Liver (tissue), 3 donors: ENCODE data around the gene PCDH12.
A peak's percentile ranks its signal among the peaks of the same experiment; 100 is the strongest.

ENCODE experiments used
- EGR1 ChIP-seq, 2 donors: IDR thresholded peaks; 2 replicates each; pipeline ENCODE4 v1.6.1; 2016 to 2018; ENCODE audit warnings: antibody characterized with exemption in 2 of 2, low read depth in 2 of 2
- GABPA ChIP-seq, 2 donors: IDR thresholded peaks in 1 of 2; conservative IDR thresholded peaks in 1 of 2; 2 replicates each; pipeline ENCODE4 v1.6.1; 2016; ENCODE audit warnings: antibody characterized with exemption in 2 of 2, mild to moderate bottlenecking in 1 of 2, moderate library complexity in 1 of 2
- JUND ChIP-seq, 2 donors: IDR thresholded peaks; 2 replicates each; pipeline ENCODE4 v1.6.1; 2016; ENCODE audit warnings: antibody characterized with exemption in 2 of 2
- RAD21 ChIP-seq, 2 donors: IDR thresholded peaks; 2 replicates each; pipeline ENCODE4 v1.6.1; 2016; ENCODE audit warnings: antibody characterized with exemption in 2 of 2, mild to moderate bottlenecking in 2 of 2
- RXRA ChIP-seq, 2 donors: IDR thresholded peaks; 2 replicates each; pipeline ENCODE4 v1.6.1; 2017 to 2018; ENCODE audit warnings: antibody characterized with exemption in 2 of 2, mild to moderate bottlenecking in 1 of 2
- SP1 ChIP-seq: IDR thresholded peaks from 2 replicates; pipeline ENCODE4 v1.6.1; 2018; ENCODE audit warnings: antibody characterized with exemption, mild to moderate bottlenecking
- TAF1 ChIP-seq: conservative IDR thresholded peaks from 2 replicates; pipeline ENCODE4 v1.6.1; 2016; ENCODE audit warnings: antibody characterized with exemption, mild to moderate bottlenecking
- YY1 ChIP-seq: IDR thresholded peaks from 2 replicates; pipeline ENCODE4 v1.6.1; 2016; ENCODE audit warnings: antibody characterized with exemption, mild to moderate bottlenecking
- TF ChIP-seq, protein P1 (sequence below): fragments of 150-350 bp; IDR thresholded peaks from 2 replicates; pipeline ENCODE4 v1.5.1; 2017; ENCODE audit warnings: improper control_type of control experiment, low read depth, low read length; ENCODE audit not compliant: missing input control
- TF ChIP-seq, protein P2 (sequence below): IDR thresholded peaks from 2 replicates; pipeline ENCODE4 v1.6.1; 2016; ENCODE audit warnings: antibody characterized with exemption
- TF ChIP-seq, protein P3 (sequence below): IDR thresholded peaks from 2 replicates; pipeline ENCODE4 v1.6.1; 2016; ENCODE audit warnings: antibody characterized with exemption, mild to moderate bottlenecking
- TF ChIP-seq, protein P4 (sequence below): IDR thresholded peaks from 2 replicates; pipeline ENCODE4 v1.6.1; 2016; ENCODE audit warnings: antibody characterized with exemption
- TF ChIP-seq, protein P5 (sequence below): IDR thresholded peaks from 2 replicates; pipeline ENCODE4 v1.6.1; 2016; ENCODE audit warnings: antibody characterized with exemption
- donor health status: healthy.
- donor health status: healthy.

DNA sequence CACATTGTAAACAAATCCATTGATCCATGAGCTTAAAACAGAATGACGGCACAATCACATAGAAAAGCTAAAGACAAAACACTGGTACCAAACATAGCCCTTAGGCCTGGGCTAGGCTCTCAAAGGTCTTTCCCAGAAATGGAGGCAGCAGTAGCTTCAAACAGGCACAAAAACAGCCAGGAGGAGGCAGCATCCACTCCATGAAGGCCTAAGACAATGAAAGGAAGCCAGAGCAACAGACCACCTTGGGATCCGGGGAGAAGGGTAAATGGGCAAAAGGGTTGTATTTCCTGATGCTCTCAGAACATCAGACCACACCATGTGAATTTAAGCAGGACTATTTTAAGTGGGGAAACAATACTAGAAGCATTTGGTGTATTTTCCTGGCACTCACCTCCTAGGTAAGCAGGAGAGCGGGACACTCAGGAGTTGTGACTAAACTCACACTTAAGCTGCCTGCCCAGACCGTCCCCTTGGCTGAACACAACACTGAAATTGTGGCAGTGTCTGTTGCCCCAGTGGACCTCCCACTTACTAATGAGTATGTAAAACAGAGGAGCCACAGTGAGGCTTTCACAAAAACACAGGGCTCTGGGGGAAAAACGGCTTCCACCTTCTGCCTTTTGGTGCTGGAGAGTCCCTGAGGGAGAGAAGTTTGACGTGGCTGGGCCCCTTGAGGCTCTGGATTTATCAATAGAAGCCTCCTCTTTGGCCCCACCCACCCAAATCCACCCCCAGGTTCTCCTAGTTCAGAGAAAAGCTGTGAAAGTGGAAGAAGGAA lies 42.9 kb upstream of the PCDH12 start:
- TF ChIP-seq, protein P1, sequence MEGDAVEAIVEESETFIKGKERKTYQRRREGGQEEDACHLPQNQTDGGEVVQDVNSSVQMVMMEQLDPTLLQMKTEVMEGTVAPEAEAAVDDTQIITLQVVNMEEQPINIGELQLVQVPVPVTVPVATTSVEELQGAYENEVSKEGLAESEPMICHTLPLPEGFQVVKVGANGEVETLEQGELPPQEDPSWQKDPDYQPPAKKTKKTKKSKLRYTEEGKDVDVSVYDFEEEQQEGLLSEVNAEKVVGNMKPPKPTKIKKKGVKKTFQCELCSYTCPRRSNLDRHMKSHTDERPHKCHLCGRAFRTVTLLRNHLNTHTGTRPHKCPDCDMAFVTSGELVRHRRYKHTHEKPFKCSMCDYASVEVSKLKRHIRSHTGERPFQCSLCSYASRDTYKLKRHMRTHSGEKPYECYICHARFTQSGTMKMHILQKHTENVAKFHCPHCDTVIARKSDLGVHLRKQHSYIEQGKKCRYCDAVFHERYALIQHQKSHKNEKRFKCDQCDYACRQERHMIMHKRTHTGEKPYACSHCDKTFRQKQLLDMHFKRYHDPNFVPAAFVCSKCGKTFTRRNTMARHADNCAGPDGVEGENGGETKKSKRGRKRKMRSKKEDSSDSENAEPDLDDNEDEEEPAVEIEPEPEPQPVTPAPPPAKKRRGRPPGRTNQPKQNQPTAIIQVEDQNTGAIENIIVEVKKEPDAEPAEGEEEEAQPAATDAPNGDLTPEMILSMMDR, result peak; percentile 13
- TF ChIP-seq, protein P2, sequence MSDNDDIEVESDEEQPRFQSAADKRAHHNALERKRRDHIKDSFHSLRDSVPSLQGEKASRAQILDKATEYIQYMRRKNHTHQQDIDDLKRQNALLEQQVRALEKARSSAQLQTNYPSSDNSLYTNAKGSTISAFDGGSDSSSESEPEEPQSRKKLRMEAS, result no peak
- TF ChIP-seq TAF1 (no peak), RAD21 (IDR thresholded peaks at IDR 0.05) (peak; percentile 6 to 51), RXRA (IDR thresholded peaks at IDR 0.05) (no peak), GABPA (IDR thresholded peaks at IDR 0.05 in 1 of 2, conservative IDR thresholded peaks at IDR 0.05 in 1 of 2) (no peak), JUND (IDR thresholded peaks at IDR 0.05) (no peak), YY1 (no peak), SP1 (no peak), EGR1 (IDR thresholded peaks at IDR 0.05; ENCODE audit: low read depth in 2 of 2) (no peak)
- TF ChIP-seq, protein P3, sequence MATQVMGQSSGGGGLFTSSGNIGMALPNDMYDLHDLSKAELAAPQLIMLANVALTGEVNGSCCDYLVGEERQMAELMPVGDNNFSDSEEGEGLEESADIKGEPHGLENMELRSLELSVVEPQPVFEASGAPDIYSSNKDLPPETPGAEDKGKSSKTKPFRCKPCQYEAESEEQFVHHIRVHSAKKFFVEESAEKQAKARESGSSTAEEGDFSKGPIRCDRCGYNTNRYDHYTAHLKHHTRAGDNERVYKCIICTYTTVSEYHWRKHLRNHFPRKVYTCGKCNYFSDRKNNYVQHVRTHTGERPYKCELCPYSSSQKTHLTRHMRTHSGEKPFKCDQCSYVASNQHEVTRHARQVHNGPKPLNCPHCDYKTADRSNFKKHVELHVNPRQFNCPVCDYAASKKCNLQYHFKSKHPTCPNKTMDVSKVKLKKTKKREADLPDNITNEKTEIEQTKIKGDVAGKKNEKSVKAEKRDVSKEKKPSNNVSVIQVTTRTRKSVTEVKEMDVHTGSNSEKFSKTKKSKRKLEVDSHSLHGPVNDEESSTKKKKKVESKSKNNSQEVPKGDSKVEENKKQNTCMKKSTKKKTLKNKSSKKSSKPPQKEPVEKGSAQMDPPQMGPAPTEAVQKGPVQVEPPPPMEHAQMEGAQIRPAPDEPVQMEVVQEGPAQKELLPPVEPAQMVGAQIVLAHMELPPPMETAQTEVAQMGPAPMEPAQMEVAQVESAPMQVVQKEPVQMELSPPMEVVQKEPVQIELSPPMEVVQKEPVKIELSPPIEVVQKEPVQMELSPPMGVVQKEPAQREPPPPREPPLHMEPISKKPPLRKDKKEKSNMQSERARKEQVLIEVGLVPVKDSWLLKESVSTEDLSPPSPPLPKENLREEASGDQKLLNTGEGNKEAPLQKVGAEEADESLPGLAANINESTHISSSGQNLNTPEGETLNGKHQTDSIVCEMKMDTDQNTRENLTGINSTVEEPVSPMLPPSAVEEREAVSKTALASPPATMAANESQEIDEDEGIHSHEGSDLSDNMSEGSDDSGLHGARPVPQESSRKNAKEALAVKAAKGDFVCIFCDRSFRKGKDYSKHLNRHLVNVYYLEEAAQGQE, result no peak
- TF ChIP-seq, protein P4, sequence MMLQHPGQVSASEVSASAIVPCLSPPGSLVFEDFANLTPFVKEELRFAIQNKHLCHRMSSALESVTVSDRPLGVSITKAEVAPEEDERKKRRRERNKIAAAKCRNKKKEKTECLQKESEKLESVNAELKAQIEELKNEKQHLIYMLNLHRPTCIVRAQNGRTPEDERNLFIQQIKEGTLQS, result no peak
- TF ChIP-seq, protein P5, sequence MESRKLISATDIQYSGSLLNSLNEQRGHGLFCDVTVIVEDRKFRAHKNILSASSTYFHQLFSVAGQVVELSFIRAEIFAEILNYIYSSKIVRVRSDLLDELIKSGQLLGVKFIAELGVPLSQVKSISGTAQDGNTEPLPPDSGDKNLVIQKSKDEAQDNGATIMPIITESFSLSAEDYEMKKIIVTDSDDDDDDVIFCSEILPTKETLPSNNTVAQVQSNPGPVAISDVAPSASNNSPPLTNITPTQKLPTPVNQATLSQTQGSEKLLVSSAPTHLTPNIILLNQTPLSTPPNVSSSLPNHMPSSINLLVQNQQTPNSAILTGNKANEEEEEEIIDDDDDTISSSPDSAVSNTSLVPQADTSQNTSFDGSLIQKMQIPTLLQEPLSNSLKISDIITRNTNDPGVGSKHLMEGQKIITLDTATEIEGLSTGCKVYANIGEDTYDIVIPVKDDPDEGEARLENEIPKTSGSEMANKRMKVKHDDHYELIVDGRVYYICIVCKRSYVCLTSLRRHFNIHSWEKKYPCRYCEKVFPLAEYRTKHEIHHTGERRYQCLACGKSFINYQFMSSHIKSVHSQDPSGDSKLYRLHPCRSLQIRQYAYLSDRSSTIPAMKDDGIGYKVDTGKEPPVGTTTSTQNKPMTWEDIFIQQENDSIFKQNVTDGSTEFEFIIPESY, result no peak
